ENCODE measurements around the gene TWSG1.

DNA sequence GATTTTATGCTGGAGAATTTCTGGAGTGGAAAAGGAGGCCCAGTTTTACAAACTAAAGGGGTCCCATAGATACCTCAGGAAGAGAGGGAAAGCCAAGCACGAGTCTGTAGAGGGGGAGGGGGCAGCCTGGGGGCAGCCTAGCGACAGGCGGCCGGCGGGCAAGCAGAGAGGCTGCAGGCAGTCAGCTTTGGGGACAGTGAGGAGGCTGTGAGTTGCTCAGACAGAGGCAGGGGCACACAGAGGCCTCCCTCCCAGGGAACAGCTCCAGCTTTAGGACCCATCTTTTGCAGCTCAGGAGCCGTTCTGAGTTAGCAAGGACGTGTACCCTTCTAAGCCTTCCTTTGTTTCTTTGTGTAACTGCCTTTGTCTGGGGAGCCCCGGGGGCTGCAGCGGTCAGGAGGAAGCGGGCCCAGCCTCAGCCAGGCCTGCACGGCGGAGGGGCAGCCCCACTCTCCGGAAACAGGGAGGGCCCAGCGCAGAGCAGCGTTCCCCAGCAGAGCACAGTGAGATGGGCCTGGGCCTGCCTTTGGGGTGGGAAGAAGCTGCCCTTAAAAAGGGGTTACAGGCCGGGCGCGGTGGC, 99.6 kb downstream of the TWSG1 start:
- TF ChIP-seq EZH2 (IDR thresholded peaks at IDR 0.05; ENCODE audit: borderline replicate concordance, low read depth, low read length, severe bottlenecking) (no peak), POLR2A (IDR thresholded peaks at IDR 0.05; ENCODE audit: low read depth, low read length) (no peak), MYC (IDR thresholded peaks at IDR 0.05; ENCODE audit: low read depth, low read length) (no peak), POLR2AphosphoS5 (IDR thresholded peaks at IDR 0.05; ENCODE audit: insufficient read depth, low read depth, low read length) (no peak)
- TF ChIP-seq, protein P1, sequence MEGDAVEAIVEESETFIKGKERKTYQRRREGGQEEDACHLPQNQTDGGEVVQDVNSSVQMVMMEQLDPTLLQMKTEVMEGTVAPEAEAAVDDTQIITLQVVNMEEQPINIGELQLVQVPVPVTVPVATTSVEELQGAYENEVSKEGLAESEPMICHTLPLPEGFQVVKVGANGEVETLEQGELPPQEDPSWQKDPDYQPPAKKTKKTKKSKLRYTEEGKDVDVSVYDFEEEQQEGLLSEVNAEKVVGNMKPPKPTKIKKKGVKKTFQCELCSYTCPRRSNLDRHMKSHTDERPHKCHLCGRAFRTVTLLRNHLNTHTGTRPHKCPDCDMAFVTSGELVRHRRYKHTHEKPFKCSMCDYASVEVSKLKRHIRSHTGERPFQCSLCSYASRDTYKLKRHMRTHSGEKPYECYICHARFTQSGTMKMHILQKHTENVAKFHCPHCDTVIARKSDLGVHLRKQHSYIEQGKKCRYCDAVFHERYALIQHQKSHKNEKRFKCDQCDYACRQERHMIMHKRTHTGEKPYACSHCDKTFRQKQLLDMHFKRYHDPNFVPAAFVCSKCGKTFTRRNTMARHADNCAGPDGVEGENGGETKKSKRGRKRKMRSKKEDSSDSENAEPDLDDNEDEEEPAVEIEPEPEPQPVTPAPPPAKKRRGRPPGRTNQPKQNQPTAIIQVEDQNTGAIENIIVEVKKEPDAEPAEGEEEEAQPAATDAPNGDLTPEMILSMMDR (IDR thresholded peaks at IDR 0.05; ENCODE audit: extremely low read depth in 1 of 2, insufficient read depth in 1 of 2, low read depth in 1 of 2, low read length in 2 of 2), result no peak
